Activated T-helper 1 cell treated with Interleukin-2 at 50 U/mL for 16 hours (primary cell): Measurements from ENCODE around the gene ERI3.

ENCODE experiments used
- DNase-seq: peaks from one replicate; pipeline ENCODE4 v3.0.0-alpha.2; 2020; ENCODE audit warnings: low read depth

The ERI3 gene

GRCh38 chr1:44261171-44261817 is 93.8 kb downstream of the ERI3 start:
- DNase-seq = no peak

GRCh38 chr1:44260792-44261170 is 94.3 kb downstream of the ERI3 start:
- no peak for DNase-seq

GRCh38 chr1:44259090-44259489 is 96.0 kb downstream of the ERI3 start:
- DNase-seq = no peak

GRCh38 chr1:44256762-44257554 is 98.1 kb downstream of the ERI3 start:
- no peak for DNase-seq

GRCh38 chr1:44254392-44254910 is 100.6 kb downstream of the ERI3 start:
- no peak for DNase-seq

DNA sequence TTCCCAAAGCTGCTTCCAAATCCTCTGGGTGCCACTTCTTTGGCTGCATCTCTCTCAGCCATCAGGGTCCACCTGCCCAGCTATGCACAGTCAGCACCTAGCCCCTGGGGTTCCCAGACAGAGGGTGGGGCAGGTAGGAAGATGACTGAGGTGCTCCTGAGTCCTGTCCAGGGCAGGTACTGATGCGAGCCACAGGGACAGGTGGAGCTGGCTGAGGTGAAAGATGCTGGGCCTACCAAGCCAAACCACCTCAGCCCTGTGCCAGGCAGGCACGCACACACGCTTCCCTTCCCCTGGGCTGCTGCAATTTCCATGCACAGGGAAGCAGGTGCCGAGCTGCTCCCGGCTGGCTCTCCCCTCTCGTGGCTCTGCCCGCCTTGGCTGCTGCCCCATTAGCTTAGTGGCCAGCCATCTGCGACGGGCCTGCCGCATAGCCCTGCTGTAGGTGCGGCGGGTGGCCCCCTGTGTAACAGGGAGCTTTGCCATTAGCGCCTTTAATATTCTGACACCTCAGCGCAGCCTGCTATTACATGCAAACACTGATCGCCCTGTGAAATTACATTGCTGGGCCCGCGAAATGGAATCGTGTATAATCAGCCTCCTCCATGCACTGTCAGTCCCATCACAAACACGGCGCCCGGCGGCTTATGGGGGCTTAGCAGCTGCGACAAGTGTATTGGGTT is 102.9 kb downstream of the ERI3 start:
- no peak for DNase-seq

GRCh38 chr1:44251486-44251885 is 103.6 kb downstream of the ERI3 start:
- no peak for DNase-seq

DNA sequence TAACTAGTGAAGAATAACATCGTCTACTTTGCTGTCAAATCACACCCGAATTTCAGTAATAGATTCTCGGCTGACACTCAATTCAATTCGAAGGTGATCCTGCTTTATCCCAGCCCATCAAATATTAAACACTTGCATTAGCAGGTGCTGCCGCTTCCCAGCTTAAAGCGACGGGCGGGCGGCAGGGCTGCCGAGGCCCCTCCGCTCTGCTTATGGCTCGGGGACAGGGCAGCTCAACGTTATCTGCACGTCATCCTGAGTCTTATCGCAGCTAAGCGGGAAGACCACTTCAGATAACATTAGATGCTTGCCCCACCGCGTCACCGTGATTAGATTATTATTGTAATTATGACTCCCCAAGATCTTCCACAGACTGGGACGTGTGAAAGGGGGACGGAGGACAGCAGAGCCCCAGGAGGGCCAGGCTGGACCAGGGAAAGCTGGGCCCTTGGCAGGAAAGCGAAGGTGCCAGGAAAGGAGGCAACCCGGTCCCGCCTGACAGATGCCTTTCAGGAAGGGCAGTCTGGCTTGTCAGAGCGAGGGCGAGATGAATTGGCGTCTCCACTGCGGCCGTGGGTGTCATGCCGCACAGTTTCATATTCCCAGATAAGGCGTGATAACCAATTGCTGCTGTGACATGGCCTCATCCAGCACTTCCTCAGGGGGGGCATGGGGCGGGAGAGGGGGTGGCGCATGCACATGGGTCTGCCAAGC is 104.8 kb downstream of the ERI3 start:
- DNase-seq = no peak

DNA sequence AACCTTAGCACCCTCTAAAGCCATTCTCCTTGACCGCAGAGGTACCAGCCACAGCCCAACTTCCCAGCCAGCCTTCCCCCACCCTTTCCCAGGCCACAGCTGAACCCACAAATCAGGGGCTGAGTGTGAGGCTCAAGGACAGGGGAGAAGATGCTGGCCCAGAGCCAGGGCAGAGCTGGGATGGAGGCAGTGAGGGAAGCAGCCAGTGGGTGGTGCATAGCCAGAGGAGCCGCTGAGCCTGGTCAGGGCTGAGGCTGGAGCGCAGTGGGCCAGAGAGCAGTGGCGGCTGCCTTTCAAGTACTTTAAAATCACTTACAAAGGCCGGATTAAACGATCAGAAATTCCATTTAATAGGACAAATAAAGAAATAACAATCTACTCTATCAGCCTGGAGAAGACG is 105.5 kb downstream of the ERI3 start:
- no peak for DNase-seq

GRCh38 chr1:44246806-44247205 is 108.3 kb downstream of the ERI3 start:
- no peak for DNase-seq

DNA sequence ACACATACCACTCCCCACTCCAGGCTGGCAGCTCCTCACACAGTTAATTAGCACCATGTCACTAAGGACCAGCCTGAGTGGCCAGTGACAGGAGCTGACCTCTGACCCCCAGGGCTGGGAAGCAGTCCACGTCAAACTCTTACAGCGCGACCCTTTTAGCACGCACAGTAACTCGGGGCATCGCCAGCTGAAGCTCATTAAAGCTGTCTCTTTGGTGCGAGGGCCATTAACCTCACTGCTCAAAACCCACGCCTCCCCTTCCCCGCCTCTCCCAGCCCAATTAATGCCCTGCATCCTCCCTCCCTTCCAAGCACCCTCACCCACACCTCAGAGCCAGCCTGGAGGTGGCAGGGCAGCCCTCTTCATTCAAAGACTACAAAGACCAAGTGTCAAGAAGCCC is 110.1 kb downstream of the ERI3 start:
- no peak for DNase-seq

DNA sequence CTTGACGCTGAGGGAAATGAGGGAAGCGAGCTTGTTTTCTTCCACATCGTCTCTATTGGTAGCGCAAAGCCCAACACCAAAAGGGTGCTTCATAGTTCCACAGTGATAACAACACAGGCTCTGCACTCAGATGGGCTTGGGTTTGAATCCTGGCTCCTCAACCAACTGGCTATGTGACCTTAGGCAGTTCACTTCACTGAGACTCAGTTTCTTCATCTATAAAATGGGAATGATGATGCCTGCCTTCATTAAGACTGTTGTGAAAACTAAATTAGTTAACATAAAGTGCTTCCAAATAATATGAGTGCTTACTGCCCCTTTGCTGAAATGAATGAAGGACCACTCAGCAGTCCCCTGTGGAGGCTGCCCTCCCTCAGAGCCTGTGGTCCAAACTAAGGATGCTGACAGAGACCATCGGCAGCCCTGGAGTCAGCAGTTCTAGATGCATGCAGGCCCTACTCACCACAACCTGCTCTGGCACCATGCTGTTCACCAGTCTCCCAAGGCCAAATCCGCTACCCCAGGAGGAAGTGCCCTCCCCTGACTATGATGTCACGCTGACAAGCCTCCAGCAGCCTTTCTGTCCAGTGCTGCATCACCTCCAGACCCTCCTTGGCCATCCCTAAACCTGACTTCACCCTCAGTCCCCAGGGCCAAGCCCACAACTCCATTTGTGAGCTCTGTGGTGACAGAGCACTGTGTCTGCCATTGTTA is 111.1 kb downstream of the ERI3 start:
- no peak for DNase-seq

- DNase-seq = no peak
Observed at GRCh38 chr1:44242746-44243145, 112.3 kb downstream of the ERI3 start.

- no peak for DNase-seq
Observed at GRCh38 chr1:44240802-44241671, 114.0 kb downstream of the ERI3 start.

- DNase-seq = no peak
Observed at GRCh38 chr1:44239961-44240371, 115.1 kb downstream of the ERI3 start.

DNA sequence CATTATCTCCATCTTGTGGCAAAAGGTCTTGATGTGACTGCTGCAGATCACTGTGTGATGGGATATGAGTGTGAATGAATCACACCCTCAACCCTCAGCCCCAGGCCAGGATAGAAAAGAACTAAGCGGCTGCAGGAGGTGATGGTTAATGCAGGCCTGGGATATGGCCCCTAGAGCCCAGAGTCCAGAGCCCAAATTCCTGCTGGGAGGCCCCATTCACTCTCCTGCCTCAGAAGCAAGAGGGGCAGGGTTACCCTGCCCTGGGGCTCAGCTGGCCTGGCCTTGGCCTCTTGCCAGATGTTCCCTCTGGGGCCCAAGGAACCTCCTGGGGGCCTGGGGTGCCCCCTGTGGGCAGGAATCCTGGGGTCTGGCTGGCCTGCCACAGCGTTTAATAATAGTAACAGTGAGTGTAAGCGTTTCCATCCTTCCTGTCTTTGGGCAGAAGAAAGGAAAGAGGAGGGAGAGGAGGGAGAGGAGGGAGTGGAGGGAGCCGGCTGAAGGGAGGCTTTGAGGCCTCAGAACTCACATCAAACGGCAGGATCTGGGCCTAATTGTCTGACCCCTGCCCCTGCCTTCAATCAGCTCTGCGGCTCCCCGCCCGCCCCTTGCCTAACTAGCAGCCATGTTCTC is 115.6 kb downstream of the ERI3 start:
- DNase-seq = no peak

DNA sequence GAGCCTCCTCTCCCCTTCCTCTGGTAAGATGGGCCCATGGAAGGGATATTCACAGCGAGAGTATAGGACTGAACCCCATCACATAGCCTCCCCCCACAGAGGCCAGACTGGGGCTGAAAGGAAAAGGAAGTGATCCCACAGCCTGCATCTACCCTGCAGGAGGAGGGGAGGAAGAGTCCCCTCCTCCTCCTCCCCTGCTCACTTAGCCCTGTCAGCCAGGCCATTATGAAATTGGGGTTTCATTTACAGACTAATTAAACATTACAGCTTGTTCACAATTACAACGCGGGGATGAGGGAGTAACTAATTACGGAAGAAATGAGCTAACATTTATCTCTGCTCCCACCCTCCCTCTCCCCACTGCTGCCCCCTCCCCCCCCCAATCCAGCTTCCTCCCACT is 116.4 kb downstream of the ERI3 start:
- no peak for DNase-seq

DNA sequence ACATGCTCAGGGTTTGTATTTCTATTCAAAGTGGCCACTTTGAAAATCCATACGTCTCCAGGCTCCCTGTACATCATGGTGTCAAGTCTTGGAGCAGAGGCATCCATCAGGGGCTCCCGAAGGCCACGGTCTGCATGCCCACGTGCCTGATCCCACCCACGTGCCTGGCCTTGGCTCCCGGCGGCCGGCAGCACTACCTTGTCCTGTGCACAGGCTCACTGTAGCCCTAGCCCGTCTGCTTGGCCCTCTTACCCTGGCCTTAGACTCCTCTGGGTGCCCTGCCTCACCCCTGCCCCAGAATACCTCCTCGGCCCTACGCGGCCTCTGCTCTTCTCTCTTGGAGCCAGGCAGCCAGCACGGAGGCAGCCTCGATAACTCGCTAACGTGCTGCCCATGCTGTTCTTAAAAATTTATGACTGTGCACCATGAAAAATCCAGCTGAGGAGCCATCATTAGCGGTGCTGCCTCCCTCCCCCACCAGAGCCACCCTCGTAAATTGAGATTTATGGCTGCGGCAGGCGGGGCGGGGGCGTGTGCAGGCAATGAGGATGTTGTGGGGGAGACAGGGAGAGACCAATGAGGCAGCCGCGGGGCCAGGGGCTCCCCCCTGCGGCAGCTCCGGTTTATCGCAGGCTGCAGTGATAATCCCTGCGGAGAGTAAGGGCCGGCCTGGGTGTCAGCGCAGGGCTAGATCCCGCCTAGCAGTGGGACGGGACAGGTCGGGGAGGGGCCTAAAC is 117.2 kb downstream of the ERI3 start:
- DNase-seq = no peak

- DNase-seq = no peak
Observed at GRCh38 chr1:44236490-44237272, 118.4 kb downstream of the ERI3 start.
